ENCODE results near the gene SNX8.

SNX8 gene

GRCh38 chr7:2220954-2221353, 93.3 kb downstream of the SNX8 start:
- DNase-seq (ENCODE audit: low read depth), result no peak

DNA sequence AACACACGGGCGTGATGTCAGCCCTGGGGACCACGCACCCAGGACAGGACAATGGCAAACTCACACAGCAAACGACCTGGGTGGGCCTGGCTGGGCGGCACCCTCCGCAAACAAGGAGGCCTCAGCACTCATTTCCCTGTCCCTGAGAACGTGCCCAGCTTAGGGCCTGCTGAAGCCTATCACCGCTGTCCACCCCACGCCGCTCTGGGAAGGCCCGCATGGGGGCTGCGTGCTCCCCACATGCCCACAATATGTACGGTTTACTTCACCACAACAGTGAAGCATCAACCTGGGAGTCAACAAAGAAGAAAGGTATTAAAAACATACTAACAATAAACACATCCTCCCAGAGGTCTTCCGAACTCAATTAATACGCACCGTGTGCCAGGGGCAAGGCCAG, 93.7 kb downstream of the SNX8 start:
- no peak for DNase-seq (ENCODE audit: low read depth)

DNA sequence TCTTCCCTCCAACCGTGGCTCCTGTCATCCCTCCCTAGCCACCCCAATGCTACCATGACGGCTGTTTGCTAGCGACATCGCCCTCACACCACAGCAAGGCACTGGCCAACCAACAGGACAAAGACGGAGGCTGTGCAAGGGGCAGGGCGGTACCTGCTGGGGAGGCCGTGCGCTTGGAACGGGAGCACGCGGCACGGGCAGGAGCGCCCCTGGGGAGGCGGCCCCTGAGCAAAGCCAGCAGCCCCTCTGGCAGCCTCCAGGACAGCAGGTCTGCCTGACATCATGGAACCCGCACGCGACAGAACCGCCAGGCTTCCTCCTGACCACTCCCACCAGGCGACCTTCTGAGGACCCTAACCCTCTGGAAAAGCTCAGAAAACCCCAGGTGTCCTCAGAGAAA, 94.2 kb downstream of the SNX8 start:
- no peak for DNase-seq (ENCODE audit: low read depth)

DNA sequence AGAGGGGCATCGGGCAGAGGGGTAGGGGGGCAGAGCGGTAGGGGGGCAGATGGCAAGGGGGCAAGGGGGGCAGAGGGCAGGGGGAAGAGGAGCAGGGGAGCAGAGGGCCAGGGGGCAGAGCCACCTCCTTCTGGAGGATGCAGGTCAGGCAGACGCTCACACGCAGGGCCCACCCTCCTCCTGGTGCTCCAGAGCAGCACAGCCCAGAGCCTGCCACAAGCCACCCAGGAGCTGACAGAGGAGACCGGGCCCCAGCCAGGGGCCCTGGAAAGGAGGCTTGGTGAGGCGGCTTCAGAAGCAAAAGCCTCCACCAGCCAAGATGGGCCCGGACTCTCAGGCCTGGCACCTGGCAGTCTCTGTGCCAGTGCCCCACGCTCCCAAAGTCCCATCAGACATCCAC, 94.6 kb downstream of the SNX8 start:
- no peak for DNase-seq (ENCODE audit: low read depth)

DNA sequence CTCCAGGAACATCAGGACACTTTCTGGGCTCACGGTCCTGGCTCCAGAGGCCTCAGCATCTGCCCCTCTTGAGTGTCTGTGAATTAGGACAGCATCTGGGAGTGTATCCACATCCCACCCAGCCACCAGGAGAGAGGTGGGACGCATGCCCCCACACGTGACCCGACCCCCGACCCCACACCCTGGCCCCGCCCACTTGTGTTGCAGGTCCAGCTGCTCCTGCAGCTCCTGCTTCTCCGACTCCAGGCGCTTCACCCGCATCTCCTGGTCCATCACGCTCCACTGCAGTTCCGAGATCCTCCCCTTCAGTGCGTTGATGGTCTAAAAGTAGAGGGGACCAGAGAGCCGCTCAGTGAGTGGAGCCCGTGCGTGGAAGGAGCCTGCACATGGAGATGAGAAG, 95.1 kb downstream of the SNX8 start:
- no peak for DNase-seq (ENCODE audit: low read depth)

DNA sequence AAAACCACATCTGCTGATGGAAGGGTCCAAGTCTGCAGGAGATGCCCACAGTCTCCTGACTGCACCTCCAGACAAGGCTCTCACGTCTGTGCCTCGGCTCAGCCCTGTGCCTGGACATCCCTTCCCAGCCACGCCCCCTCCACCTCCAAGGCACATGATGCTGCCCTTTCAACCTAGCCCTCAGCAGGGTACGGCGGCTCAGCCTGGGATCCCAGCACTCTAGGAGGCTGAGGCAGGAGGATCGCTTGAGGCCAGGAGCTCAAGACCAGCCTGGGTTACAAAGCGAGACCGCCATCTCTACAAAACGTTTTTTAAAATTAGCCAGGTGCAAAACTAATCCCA, 95.8 kb downstream of the SNX8 start:
- no peak for DNase-seq (ENCODE audit: low read depth)

GRCh38 chr7:2217716-2218443, 96.4 kb downstream of the SNX8 start:
- no peak for DNase-seq (ENCODE audit: low read depth)

GRCh38 chr7:2217206-2217605, 97.0 kb downstream of the SNX8 start:
- DNase-seq (ENCODE audit: low read depth), result no peak

DNA sequence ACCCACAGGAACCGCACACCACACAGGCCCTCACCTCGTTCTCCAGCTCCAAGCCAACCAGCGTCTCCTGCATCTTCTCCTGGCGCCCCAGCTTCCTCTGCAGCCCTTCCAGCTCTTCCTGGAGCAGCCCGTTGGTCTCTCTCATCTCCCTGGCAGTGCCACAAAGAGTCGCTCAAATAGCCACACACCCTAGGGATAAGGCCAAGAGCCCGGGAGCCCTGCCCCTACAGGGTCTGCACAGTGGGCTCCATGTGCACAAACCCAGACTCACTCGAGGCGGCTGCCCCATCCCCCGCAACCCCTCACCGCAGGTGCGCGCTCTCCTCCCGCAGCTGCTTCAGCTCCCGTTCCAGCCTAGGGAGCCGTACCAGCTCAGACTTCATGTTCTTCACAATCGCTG, 98.4 kb downstream of the SNX8 start:
- DNase-seq (ENCODE audit: low read depth), result no peak

DNA sequence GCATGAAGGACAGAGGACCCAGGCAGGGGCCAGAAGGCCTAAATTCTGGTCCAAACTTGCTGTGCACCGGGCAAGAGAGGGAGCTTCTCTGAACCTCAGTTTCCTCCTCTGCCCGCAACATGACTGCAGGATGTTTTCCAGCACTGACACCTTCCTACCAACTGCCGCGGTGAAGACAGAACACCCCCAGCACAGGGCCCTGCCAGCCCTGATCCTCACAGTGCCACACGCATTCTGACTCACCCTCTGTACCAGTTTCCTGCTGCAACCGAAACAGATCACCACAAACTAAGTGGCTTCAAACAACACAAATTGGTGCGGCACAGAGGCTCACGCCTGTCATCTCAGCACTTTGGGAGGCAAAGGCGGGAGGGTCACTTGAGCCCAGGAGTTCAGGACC, 99.6 kb downstream of the SNX8 start:
- DNase-seq (ENCODE audit: low read depth), result no peak

- no peak for DNase-seq (ENCODE audit: low read depth)
These were observed 100.6 kb downstream of the SNX8 start for GRCh38 chr7:2213551-2214215.

GRCh38 chr7:2212906-2213305, 101.3 kb downstream of the SNX8 start:
- DNase-seq (ENCODE audit: low read depth), result no peak

DNA sequence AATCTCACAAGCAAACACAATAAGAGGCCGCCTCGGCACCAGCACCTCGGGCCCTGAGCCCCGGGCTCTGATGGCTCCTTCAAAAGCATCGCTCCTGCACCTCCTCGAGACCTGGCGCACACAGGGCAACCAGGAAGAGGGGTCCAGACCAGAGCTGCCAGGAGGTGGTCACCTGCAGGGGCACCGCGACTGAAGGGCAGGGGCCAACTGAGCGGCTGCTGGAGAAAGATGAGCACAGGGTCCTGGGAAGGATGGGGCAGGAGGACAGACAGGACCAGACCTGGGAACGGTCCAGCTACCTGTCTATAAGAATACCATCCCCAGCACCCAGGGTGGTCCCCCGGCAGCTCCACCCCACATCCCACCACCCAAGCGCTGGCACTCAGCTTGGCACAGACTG, 102.3 kb downstream of the SNX8 start:
- DNase-seq (ENCODE audit: low read depth), result no peak

DNA sequence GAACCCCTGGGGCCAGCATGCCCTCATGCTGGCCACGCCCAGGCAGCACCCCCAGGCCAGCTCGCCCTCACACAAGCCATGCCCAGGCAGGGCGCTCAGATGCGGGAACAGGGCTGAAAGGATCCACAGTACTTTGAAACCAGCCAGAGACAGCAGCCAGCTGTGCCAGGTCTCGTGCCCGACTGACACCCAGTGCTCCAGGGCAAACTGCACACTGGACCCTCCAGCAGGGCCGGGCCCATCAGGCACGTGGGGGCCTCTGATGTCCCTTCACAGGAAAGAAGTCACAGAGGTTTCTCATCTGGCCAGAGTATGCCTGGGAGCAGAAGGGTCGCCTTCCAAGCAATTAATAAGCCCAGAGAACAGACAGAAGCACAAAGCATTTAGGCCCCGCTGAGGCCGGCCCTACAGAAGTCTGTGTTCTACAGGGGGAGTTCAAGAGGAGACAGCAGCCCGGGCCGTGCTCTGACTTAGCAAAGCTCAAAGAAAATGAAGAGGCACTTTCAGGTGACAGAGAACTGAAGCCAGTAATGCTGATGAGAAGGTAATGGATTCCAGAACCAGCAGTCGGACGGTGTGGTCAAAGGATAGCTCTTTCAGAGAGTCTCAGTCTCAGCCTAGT, 102.9 kb downstream of the SNX8 start:
- no peak for DNase-seq (ENCODE audit: low read depth)

GRCh38 chr7:2210551-2211258, 103.5 kb downstream of the SNX8 start:
- DNase-seq (ENCODE audit: low read depth), result no peak

- no peak for DNase-seq (ENCODE audit: low read depth)
These were observed 104.3 kb downstream of the SNX8 start for GRCh38 chr7:2209961-2210323.

DNA sequence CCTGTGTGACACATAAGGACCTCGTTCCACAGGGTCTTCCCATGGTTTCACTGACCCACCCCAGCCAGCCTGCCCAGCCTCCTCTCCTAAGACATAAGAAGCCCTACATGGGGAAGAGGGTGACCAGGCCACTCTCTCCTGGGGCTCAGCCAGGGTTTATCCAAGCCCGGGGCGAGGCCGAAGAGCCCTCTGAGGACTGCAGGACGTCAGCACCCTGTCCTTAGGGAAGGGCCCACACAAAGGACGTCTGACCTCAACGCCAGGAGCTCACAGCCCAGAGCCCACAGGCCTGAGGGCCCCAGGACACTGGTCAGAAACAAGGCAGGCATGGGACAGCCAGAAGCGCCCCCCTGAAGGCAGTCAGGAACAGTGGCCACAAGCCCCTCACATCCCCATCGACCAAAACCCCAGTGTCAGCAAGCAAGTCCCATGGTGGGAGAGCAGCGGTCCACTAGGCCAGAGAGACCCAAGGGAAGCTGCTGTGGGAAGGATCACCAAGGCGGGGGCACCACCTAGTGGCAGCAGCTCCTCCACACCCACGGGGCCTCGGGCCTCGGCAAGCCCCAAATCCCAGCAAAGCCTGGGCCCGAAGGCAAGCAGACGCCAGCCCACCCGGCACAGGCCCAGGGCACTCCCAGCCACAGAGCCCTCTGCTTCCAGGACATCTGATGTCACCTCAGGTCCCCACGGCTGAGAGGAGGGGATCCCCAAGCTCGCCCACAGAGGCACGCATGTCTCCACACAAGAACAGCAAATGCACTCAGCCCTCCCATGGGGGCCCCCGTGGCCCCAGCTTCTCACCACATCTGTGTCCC, 104.9 kb downstream of the SNX8 start:
- DNase-seq (ENCODE audit: low read depth), result peak; percentile 22

DNA sequence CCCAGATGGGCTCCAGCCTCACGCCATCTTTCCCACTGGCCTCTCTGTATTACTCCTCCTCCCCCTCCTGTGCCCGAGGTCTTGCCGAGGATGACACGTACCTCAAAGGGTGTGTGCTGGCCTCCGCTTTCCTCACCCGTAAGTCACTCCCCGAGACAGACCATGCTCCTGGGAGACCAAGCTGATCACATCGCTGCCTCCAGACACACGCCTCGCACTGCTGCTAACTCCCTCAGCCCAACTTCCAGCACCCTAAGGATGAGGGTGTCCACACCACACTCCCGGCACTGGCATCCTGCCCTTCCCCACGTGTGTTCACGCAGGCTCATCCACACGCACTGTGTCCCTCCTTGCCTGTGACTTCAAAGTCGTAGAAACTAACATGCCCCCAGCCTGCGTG, 105.5 kb downstream of the SNX8 start:
- DNase-seq (ENCODE audit: low read depth), result no peak

DNA sequence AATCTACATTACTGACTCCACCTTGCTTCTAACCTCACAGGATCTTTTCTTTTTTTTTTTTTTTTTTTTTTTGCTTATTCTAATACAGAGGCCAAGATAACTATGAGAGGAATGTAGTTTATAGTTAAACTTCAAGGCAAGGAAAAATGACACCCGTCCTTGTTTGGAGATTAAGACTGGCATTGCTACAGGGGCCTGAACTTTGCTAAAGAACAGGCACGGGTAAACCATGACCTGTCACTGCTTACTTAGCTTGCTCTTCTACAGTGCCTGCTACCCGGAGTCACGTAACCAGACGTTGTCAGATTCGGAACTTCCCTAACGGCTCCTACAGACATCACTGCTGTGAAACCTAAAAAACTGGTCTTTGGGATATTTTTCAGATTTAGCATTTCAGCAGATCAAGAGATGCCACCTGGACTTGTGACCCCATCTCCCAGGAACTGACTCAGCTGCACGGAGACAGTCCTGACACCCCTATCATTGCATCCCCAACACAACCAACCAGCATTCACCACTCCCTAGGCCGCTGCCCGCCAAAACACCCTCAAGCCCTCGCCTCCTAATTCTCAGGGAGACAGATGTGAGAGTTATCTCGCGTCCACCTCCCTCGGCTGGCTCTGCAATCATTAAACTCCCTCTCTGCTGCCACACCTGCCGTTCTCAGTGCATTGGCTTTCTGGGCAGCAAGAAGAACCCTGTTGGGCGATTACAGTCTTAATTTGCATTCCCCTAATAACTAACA, 109.0 kb downstream of the SNX8 start:
- DNase-seq (ENCODE audit: low read depth), result no peak

GRCh38 chr7:2204446-2204845, 109.8 kb downstream of the SNX8 start:
- DNase-seq (ENCODE audit: low read depth), result no peak

DNA sequence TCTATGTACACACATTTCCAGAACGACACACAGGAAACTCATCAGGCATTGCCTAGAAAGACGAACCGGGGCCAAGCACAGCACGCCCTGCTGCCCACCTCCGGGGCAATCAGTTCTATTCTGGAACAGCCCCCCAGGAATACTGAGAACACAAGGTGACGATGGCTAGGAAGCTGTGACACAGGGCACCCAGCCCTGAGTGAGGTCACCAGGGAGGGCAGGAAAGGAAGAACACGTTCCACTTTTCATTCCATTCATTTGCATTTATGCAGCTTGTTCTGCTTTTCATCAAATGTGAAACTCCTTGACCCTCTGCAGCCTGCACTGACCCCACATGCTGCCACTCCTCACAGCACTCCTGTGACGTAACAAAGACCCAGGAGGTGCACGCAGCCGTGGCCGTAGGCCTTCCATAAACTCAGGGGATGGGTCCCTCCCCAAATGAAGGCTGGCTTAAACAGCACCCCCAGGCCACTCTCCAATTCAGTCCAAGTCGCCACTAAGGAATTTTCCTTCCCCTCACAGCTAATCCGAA, 110.4 kb downstream of the SNX8 start:
- DNase-seq (ENCODE audit: low read depth), result no peak

Measured in CMK (cell line).